IMR-90 (cell line): ENCODE results near the gene LYPD3. TPM values are rescaled to one million over a fixed set of nuclear protein-coding genes. Genes with fewer than 3 reads are reported as not detected.

ENCODE experiments used
- ATAC-seq: fragments of 200-7000 bp; cut with Tn5 transposase; 2 replicates; pipeline ENCODE4 v1.9.1; 2020; ENCODE audit warnings: low read depth, mild to moderate bottlenecking, moderate library complexity
- BruUV-seq: library from RNA; stranded (reverse); fragments of 400-500 nt; replicated peaks from 2 replicates; lab custom pipeline; 2021; lab: Mats Ljungman, UMichigan
- CTCF ChIA-PET: fragments of 300-600 bp; formaldehyde crosslinking; extraction: SDS; loops from one replicate; lab custom pipeline; 2021; ENCODE audit warnings: antibody characterized with exemption; lab: Yijun Ruan, JAX
- POLR2A ChIA-PET: fragments of 300-600 bp; sonication (Branson Sonifier 250); formaldehyde crosslinking; loops from one replicate; lab custom pipeline; 2022; ENCODE audit warnings: antibody characterized with exemption; ENCODE audit not compliant: unreplicated experiment; lab: Charles Lee
- DNase-seq: peaks from one replicate; pipeline ENCODE4 v3.0.0; 2013
- H2AFZ ChIP-seq: replicated peaks from 2 replicates; pipeline ENCODE3; 2013; ENCODE audit warnings: low read length, mild to moderate bottlenecking; ENCODE audit not compliant: poor library complexity
- H2AK5ac ChIP-seq: 2 replicates; pipeline ENCODE4 v1.6.1; 2013; ENCODE audit warnings: low read depth, low read length, inconsistent platforms
- H2AK9ac ChIP-seq: replicated peaks from 2 replicates; pipeline ENCODE3; 2013; ENCODE audit warnings: mild to moderate bottlenecking, low read depth, low read length, moderate library complexity; ENCODE audit not compliant: poor library complexity
- H2BK120ac ChIP-seq: 2 replicates; pipeline ENCODE4 v1.6.1; 2013; ENCODE audit warnings: low read depth, low read length, inconsistent platforms
- H2BK15ac ChIP-seq: 3 replicates; pipeline ENCODE4 v1.6.1; 2013; ENCODE audit warnings: low read depth, low read length, inconsistent platforms
- H2BK20ac ChIP-seq: 2 replicates; pipeline ENCODE4 v1.6.1; 2013; ENCODE audit warnings: low read depth, mild to moderate bottlenecking, inconsistent platforms, low read length, moderate library complexity
- H2BK5ac ChIP-seq: 2 replicates; pipeline ENCODE4 v1.6.1; 2013; ENCODE audit warnings: mild to moderate bottlenecking, low read depth, low read length, inconsistent platforms; ENCODE audit not compliant: poor library complexity, severe bottlenecking
- H3K14ac ChIP-seq: replicated peaks from 2 replicates; pipeline ENCODE4 v1.6.1; 2013; ENCODE audit warnings: low read depth, low read length, inconsistent platforms
- H3K18ac ChIP-seq: 2 replicates; pipeline ENCODE4 v1.6.1; 2013; ENCODE audit warnings: low read depth, low read length, control low read depth
- H3K23ac ChIP-seq: 2 replicates; pipeline ENCODE4 v1.6.1; 2013; ENCODE audit warnings: low read depth, low read length, inconsistent platforms
- H3K27ac ChIP-seq: 2 replicates; pipeline ENCODE4 v1.5.1; 2013; ENCODE audit warnings: mild to moderate bottlenecking, control low read depth, low read length; ENCODE audit not compliant: insufficient read depth
- H3K27me3 ChIP-seq: 2 replicates; pipeline ENCODE4 v1.6.1; 2013; ENCODE audit warnings: low read length; ENCODE audit not compliant: control insufficient read depth, insufficient read depth
- H3K36me3 ChIP-seq: 2 replicates; pipeline ENCODE4 v1.6.1; 2013; ENCODE audit warnings: low read length, mixed read lengths; ENCODE audit not compliant: control insufficient read depth, insufficient read depth
- H3K4ac ChIP-seq: 2 replicates; pipeline ENCODE4 v1.6.1; 2013; ENCODE audit warnings: low read depth, low read length, inconsistent platforms
- H3K4me1 ChIP-seq: 2 replicates; pipeline ENCODE4 v1.6.1; 2013; ENCODE audit warnings: low read length, mixed read lengths; ENCODE audit not compliant: control insufficient read depth, insufficient read depth
- H3K4me2 ChIP-seq: 2 replicates; pipeline ENCODE4 v1.6.1; 2013; ENCODE audit warnings: low read depth, mild to moderate bottlenecking, control low read depth, low read length, moderate library complexity
- H3K4me3 ChIP-seq: 2 replicates; pipeline ENCODE4 v1.5.1; 2013; ENCODE audit warnings: low read depth, mild to moderate bottlenecking, control low read depth, low read length, moderate library complexity; ENCODE audit not compliant: insufficient read depth
- H3K56ac ChIP-seq: 2 replicates; pipeline ENCODE4 v1.6.1; 2013; ENCODE audit warnings: low read length, inconsistent platforms; ENCODE audit not compliant: insufficient read depth; ENCODE audit errors: extremely low read depth
- H3K79me1 ChIP-seq, 2 experiments: 2 replicates each; pipeline ENCODE4 v1.6.1; 2013; ENCODE audit warnings: low read length in 2 of 2, inconsistent platforms in 1 of 2, low read depth in 1 of 2
- H3K9ac ChIP-seq: 2 replicates; pipeline ENCODE4 v1.6.1; 2013; ENCODE audit warnings: low read depth, low read length, control low read depth
- H3K9me1 ChIP-seq: 2 replicates; pipeline ENCODE4 v1.6.1; 2013; ENCODE audit warnings: low read length, inconsistent platforms; ENCODE audit not compliant: insufficient read depth
- H3K9me3 ChIP-seq: 2 replicates; pipeline ENCODE4 v1.6.1; 2013; ENCODE audit warnings: low read length; ENCODE audit not compliant: control insufficient read depth, insufficient read depth
- H4K20me1 ChIP-seq: 2 replicates; pipeline ENCODE4 v1.6.1; 2013; ENCODE audit warnings: low read length, inconsistent platforms; ENCODE audit not compliant: insufficient read depth
- H4K5ac ChIP-seq: 2 replicates; pipeline ENCODE4 v1.6.1; 2013; ENCODE audit warnings: mild to moderate bottlenecking, low read depth, low read length, control low read depth
- H4K8ac ChIP-seq, 2 experiments: 2 replicates each; pipeline ENCODE4 v1.6.1; 2013; ENCODE audit warnings: low read depth in 2 of 2, low read length in 2 of 2, control low read depth in 1 of 2, inconsistent platforms in 1 of 2
- H4K91ac ChIP-seq: 2 replicates; pipeline ENCODE4 v1.6.1; 2013; ENCODE audit warnings: low read depth, low read length, inconsistent platforms; ENCODE audit not compliant: insufficient read depth
- FOS ChIP-seq: fragments of 150-350 bp; IDR thresholded peaks from 2 replicates; pipeline ENCODE4 v1.6.1; 2016; ENCODE audit warnings: low read depth, low read length
- WGBS, 2 experiments: methylation state at CpG; one replicate each; pipeline versions ENCODE4 v1.1.5 to v1.1.7; 2013; ENCODE audit warnings: missing lambda C conversion rate in 2 of 2; ENCODE audit not compliant: insufficient read length in 1 of 2; ENCODE audit errors: extremely low coverage in 2 of 2; 5-methylcytosine and 5-hydroxymethylcytosine counted together
- dilution Hi-C: fragments of 300-500 bp; cut with HindIII; formaldehyde crosslinking; loops from one replicate; pipeline ENCODE4 v1.14.3; 2018; ENCODE audit warnings: low sequenced_read_pairs; ENCODE audit not compliant: unreplicated experiment
- in situ Hi-C: fragments of 300-500 bp; cut with MboI; formaldehyde crosslinking; loops from 3 replicates; pipeline ENCODE4 v1.14.3; 2019; ENCODE audit warnings: low sequenced_read_pairs, inconsistent platforms, mixed read lengths
- intact Hi-C: fragments of 100-400 bp; cut with micrococcal nuclease; formaldehyde crosslinking; loops from 2 replicates; pipeline ENCODE4 v1.10.0; 2022
- polyA plus RNA-seq, 3 experiments: library from polyadenylated mRNA; depleted of rRNA; stranded (reverse); fragments of >200 nt; gene quantifications; 2 replicates each; pipeline ENCODE4 v1.2.3, GENCODE V29; 2012; ENCODE audit warnings: low replicate concordance in 1 of 3
- total RNA-seq: library from RNA; depleted of rRNA; stranded (reverse); fragments of >200 nt; gene quantifications from 2 replicates; pipeline ENCODE4 v1.2.3, GENCODE V29; 2012

Gene LYPD3
- total and polyA plus RNA-seq, 2 of the 4 experiments (the other 2 are of a cell fraction) = 0.18 to 1.1 TPM

- peaks cover 2% of the 10 kb centered on the region; the same call in 1 of the 2 replicates for H3K36me3 ChIP-seq
- H4K5ac ChIP-seq = no peak overlapping the region
- no peak overlapping the region for H4K8ac ChIP-seq
- no peak overlapping the region for H4K91ac ChIP-seq
- no peak overlapping the region for H3K27ac ChIP-seq
- H2BK20ac ChIP-seq = no peak overlapping the region
- no peak for TF ChIP-seq FOS
- BruUV-seq = no TSS peak
- no peak overlapping the region for H2BK5ac ChIP-seq
- no peak overlapping the region for H3K4ac ChIP-seq
- CTCF ChIA-PET = no interaction called here
- dilution Hi-C loops (no loop called here), in situ Hi-C loops (no loop called here), intact Hi-C loops (no loop called here)
- no peak overlapping the region for H3K9ac ChIP-seq
- POLR2A ChIA-PET = no interaction called here
- no CpG with 5 or more reads among the region's 6 CpGs for WGBS, 2 experiments
- H3K27me3 ChIP-seq = no peaks in the 10 kb centered on the region
- H3K9me3 ChIP-seq = no peaks in the 10 kb centered on the region
- no peaks in the 10 kb centered on the region for H3K79me1 ChIP-seq
- no peak overlapping the region for H2AFZ ChIP-seq
- H3K23ac ChIP-seq = no peak overlapping the region
- DNase-seq (no peak), ATAC-seq (no peak)
- no peak overlapping the region for H2AK9ac ChIP-seq
- H2BK120ac ChIP-seq = no peak overlapping the region
- H2BK15ac ChIP-seq = no peak overlapping the region
- H4K20me1 ChIP-seq = no peaks in the 10 kb centered on the region
- peaks cover 8% of the 10 kb centered on the region; the same call in 1 of the 2 replicates for H3K9me1 ChIP-seq
- no peaks in the 10 kb centered on the region for H3K4me1 ChIP-seq
- H3K56ac ChIP-seq = no peak overlapping the region
- no peak overlapping the region for H3K4me3 ChIP-seq
- no peak overlapping the region for H3K14ac ChIP-seq
- H3K4me2 ChIP-seq = no peak overlapping the region
- no peak overlapping the region for H3K18ac ChIP-seq
- no peak overlapping the region for H2AK5ac ChIP-seq
These were observed 17.9 kb upstream of the LYPD3 start for GRCh38 chr19:43483281-43483680.
